ENCODE data around the gene WDR64. TPM values are rescaled to one million over a fixed set of nuclear protein-coding genes. Genes with fewer than 3 reads are reported as not detected.
"Not testable (repeated sequence)": the region's sequence is repeated elsewhere in the genome, so short reads cannot be mapped to it uniquely, and the experiment has no call there.

WDR64 gene
- total RNA-seq, 1 donor from 2014 or later = not detected

DNA sequence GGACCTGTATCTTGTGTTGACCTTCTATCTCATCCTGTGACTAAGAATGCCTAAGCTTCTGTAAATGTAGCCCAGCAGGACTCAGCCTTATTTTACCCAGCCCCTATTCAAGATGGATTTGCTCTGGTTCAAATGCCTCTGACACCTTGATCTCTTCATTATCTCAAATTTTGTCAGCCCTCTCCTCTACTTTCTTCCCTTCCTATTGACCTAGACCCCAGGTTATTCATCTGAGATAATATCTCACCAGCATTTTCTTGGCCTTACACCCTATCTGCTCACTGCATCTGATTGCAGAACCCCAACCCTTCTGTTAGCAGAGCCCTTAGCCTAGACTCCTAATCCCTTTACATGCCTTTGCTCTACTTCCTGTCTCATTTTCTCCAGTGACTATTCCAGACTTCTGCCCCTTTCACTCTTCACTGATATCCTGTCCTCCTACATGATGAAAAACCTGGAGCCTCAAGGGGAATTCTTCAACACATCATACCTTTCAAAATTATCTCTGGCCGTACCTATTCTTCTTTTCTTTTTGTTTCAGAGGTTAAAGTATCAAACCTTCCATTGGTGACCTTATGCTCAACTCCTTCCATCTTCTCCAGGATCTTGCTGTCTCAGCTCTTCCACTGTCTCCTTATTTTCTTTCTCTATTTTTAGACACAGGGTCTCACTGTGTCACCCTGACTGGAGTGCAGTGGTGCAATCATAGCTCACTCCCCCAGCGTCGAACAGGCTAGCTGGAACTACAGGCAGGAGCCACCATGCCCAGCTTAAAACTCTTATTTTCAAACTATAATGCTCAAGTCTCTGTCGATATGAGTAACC lies 44.9 kb downstream of the WDR64 start:
- H3K9me3 ChIP-seq = no peaks in the 10 kb centered on the region
- no peaks in the 10 kb centered on the region for H3K4me1 ChIP-seq
- DNase-seq (no peak), ATAC-seq (no peak)
- TF ChIP-seq CTCF (IDR thresholded peaks at IDR 0.05) = no peak
- intact Hi-C loops (cut with DNase I) = no loop called here
- H3K27me3 ChIP-seq (ENCODE audit: low read depth) = no peaks in the 10 kb centered on the region
- no peaks in the 10 kb centered on the region for H3K36me3 ChIP-seq
- no peak overlapping the region for H3K4me3 ChIP-seq
- H3K27ac ChIP-seq = no peak overlapping the region

DNA sequence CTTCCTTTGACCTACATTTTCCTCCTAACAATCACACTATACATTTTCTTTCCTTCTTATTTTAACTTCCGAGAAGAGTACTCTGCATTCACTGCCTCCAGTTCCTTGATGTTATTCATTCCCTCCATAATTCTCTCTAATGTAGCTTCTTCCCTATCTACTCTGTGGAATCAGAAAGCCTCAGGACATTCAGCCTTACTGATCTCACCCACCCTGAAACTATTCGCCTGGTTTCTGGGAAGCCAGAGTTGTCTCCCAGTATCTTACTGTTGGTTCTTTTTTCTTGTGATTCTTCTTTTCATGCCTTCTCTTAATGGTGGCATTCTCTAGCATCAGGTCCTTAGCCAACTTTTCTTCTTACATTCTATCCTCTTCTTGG lies 45.5 kb downstream of the WDR64 start:
- H3K9me3 ChIP-seq = no peaks in the 10 kb centered on the region
- H3K4me1 ChIP-seq = no peaks in the 10 kb centered on the region
- H3K27me3 ChIP-seq (ENCODE audit: low read depth) = no peaks in the 10 kb centered on the region
- intact Hi-C loops (cut with DNase I) = no loop called here
- DNase-seq = no peak
- TF ChIP-seq CTCF (IDR thresholded peaks at IDR 0.05) = no peak
- H3K27ac ChIP-seq = no peak overlapping the region
- H3K36me3 ChIP-seq = no peaks in the 10 kb centered on the region
- ATAC-seq = no peak
- H3K4me3 ChIP-seq = no peak overlapping the region

- Histone ChIP-seq H3K36me3 (no peaks in the 10 kb centered on the region), H3K27ac (no peak overlapping the region), H3K27me3 (ENCODE audit: low read depth) (no peaks in the 10 kb centered on the region), H3K4me3 (no peak overlapping the region), H3K9me3 (no peaks in the 10 kb centered on the region), H3K4me1 (no peaks in the 10 kb centered on the region)
- TF ChIP-seq CTCF (IDR thresholded peaks at IDR 0.05) = no peak
- intact Hi-C loops (cut with DNase I) = no loop called here
- DNase-seq = no peak
- no peak for ATAC-seq
Observed at GRCh38 chr1:241698177-241698576, 46.1 kb downstream of the WDR64 start.

GRCh38 chr1:241701483-241702295 lies 49.6 kb downstream of the WDR64 start:
- Histone ChIP-seq H3K27me3 (ENCODE audit: low read depth) (no peaks in the 10 kb centered on the region), H3K36me3 (no peaks in the 10 kb centered on the region), H3K4me3 (no peak overlapping the region), H3K4me1 (no peaks in the 10 kb centered on the region), H3K27ac (no peak overlapping the region), H3K9me3 (no peaks in the 10 kb centered on the region)
- no peak for TF ChIP-seq CTCF (IDR thresholded peaks at IDR 0.05)
- no peak for ATAC-seq
- no peak for DNase-seq
- intact Hi-C loops (cut with DNase I) = no loop called here

DNA sequence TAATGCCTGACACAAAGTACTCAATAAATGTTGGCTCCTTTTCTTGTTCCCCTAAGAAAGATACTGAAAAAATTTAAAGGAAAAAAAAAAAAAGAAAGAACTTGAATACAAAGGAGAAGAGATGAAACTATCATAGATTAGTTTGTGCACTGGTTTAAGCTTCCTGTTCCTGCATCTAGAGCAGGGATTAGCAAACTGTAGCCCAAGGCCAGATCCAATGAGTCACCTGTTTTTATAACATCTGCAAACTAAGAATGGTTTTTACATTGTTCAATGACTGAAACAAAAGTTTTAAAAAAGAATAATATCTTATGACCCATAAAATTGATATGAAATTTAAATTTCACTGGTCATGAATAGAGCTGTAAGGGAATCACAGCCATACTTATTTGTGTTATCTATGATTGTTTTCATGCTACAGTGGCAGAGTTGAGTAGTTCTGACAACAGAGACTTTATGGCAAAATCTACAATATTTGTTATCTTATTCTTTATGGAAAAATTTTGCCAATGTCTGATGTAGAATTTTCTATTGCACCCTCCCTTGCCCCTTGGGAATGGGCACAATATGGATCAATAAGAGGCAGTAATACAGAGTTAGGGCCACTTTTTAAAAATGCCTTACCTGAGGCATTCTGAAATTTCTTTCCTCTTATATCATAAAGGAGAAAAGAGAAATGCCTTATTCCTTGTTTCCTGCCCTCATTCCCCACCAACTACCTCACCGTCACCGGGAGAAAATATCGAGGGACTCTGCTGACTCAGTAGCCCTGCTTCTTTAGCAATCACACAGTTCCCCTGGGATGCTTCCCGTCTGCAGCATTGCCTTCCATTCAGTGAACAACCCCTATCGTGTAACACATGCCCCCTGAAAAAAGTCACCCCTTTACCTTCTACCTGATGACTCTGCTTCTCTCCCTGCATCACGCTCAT lies 50.6 kb downstream of the WDR64 start:
- H3K9me3 ChIP-seq = no peaks in the 10 kb centered on the region
- H3K4me1 ChIP-seq = no peaks in the 10 kb centered on the region
- no peak for ATAC-seq
- intact Hi-C loops (cut with DNase I) = no loop called here
- H3K27ac ChIP-seq = no peak overlapping the region
- H3K27me3 ChIP-seq (ENCODE audit: low read depth) = no peaks in the 10 kb centered on the region
- no peak overlapping the region for H3K4me3 ChIP-seq
- H3K36me3 ChIP-seq = no peaks in the 10 kb centered on the region
- DNase-seq = no peak
- no peak for TF ChIP-seq CTCF (IDR thresholded peaks at IDR 0.05)

DNA sequence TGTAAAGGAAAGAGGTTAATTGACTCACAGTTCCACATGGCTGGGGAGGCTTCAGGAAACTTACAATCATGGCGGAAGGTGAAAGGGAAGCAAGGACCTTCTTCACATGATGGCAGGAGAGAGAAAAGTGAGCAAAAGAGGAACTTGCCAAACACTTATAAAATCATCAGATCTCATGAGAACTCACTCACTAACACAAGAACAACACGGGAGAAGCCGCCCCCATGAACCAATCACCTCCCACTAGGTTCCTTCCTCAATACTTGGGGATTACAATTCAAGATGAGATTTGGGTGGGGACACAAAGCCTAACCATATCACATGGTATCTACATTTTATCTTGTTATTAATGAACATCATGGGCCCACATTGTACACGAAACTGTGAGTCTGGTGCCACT lies 51.7 kb downstream of the WDR64 start:
- H3K9me3 ChIP-seq = not testable (repeated sequence)

More for the DNA sequence above, 51.7 kb downstream of the WDR64 start:
- DNase-seq; ATAC-seq; H3K4me3 ChIP-seq; intact Hi-C loops (cut with DNase I); H3K27ac ChIP-seq; H3K36me3 ChIP-seq; H3K4me1 ChIP-seq; H3K27me3 ChIP-seq (ENCODE audit: low read depth): not testable (repeated sequence)

All from lower lobe of right lung (tissue), 2 donors.